H1 (cell line): ENCODE data around the gene TSPAN5.

Experiments used
- ATF2 ChIP-seq: IDR thresholded peaks from 2 replicates; pipeline ENCODE4 v1.6.1; 2012; ENCODE audit warnings: low read length, inconsistent platforms
- CTCF ChIP-seq, 3 experiments: IDR thresholded peaks; 1 replicate in 2 of 3; 2 replicates in 1 of 3; pipeline versions ENCODE4 v1.5.1 to v1.6.1; 2011; ENCODE audit warnings: low read length in 3 of 3, mild to moderate bottlenecking in 3 of 3, inconsistent platforms in 2 of 3, low read depth in 1 of 3, moderate library complexity in 1 of 3; ENCODE audit not compliant: insufficient read depth in 1 of 3; ENCODE audit errors: control extremely low read depth in 1 of 3
- EZH2 ChIP-seq: fragments of 200-600 bp; sonication (generic); IDR thresholded peaks from 2 replicates; pipeline ENCODE4 v1.7.1; 2012; ENCODE audit warnings: low read depth, mild to moderate bottlenecking, moderate library complexity, low read length, inconsistent platforms; ENCODE audit not compliant: severe bottlenecking
- GABPA ChIP-seq: IDR thresholded peaks from 2 replicates; pipeline ENCODE4 v1.6.1; 2011; ENCODE audit warnings: mild to moderate bottlenecking, low read length, moderate library complexity, borderline replicate concordance; ENCODE audit not compliant: insufficient read depth
- GTF2F1 ChIP-seq: IDR thresholded peaks from 2 replicates; pipeline ENCODE4 v1.6.1; 2012; ENCODE audit warnings: low read depth, low read length, improper control_type of control experiment, borderline replicate concordance
- KDM4A ChIP-seq: IDR thresholded peaks from one replicate; pipeline ENCODE4 v1.7.1; 2012; ENCODE audit warnings: low read depth, mild to moderate bottlenecking, moderate library complexity, low read length, inconsistent platforms; ENCODE audit not compliant: severe bottlenecking
- POLR2A ChIP-seq, 2 experiments: IDR thresholded peaks; 1 replicate in 1 of 2; 2 replicates in 1 of 2; pipeline ENCODE4 v1.6.1; 2011; ENCODE audit warnings: low read depth in 2 of 2, low read length in 2 of 2, mild to moderate bottlenecking in 2 of 2; ENCODE audit errors: control extremely low read depth in 1 of 2
- RAD21 ChIP-seq, 2 experiments: IDR thresholded peaks in 1 of 2; conservative IDR thresholded peaks in 1 of 2; 2 replicates each; pipeline ENCODE4 v1.6.1; 2011; ENCODE audit warnings: low read depth in 2 of 2, low read length in 2 of 2, improper control_type of control experiment in 1 of 2, inconsistent platforms in 1 of 2, mild to moderate bottlenecking in 1 of 2, moderate library complexity in 1 of 2
- TAF1 ChIP-seq: IDR thresholded peaks from 2 replicates; pipeline ENCODE4 v1.6.1; 2011; ENCODE audit warnings: mild to moderate bottlenecking, low read depth, low read length
- YY1 ChIP-seq: IDR thresholded peaks from 2 replicates; pipeline ENCODE4 v1.6.1; 2011; ENCODE audit warnings: low read depth, mild to moderate bottlenecking, low read length
- TF ChIP-seq, protein P1 (sequence below): IDR thresholded peaks from 2 replicates; pipeline ENCODE4 v1.6.1; 2011; ENCODE audit warnings: low read length, improper control_type of control experiment
- TF ChIP-seq, protein P2 (sequence below): IDR thresholded peaks from 2 replicates; pipeline ENCODE4 v1.6.1; 2012; ENCODE audit warnings: inconsistent platforms

DNA sequence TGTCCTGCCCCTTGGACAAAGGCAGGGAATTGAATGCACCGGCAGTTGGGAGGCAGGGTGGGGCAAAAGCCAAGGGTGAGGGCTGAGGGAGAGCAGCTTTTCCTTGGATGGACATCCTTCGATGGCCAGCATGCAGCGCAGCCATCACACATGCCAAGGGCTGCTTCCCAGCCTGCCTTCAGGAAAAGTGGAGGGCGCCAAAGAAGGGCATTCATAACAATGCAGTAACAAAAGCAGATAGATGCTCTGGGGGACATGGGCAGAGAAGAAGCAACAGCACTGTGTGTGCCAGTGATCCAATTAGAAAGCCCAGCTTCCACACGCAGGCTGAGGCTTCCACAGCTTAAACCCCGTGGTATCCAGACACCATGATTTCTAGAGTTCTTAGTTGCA lies 71.5 kb downstream of the TSPAN5 start:
- TF ChIP-seq POLR2A (IDR thresholded peaks at IDR 0.05; ENCODE audit: control extremely low read depth in 1 of 2, low read depth in 2 of 2, low read length in 2 of 2) = no peak
- TF ChIP-seq EZH2 = no peak
- no peak for TF ChIP-seq CTCF (IDR thresholded peaks at IDR 0.05; ENCODE audit: control extremely low read depth in 1 of 3, insufficient read depth in 1 of 3, low read depth in 1 of 3, low read length in 3 of 3)
- TF ChIP-seq, protein P1, sequence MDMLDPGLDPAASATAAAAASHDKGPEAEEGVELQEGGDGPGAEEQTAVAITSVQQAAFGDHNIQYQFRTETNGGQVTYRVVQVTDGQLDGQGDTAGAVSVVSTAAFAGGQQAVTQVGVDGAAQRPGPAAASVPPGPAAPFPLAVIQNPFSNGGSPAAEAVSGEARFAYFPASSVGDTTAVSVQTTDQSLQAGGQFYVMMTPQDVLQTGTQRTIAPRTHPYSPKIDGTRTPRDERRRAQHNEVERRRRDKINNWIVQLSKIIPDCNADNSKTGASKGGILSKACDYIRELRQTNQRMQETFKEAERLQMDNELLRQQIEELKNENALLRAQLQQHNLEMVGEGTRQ = no peak
- no peak for TF ChIP-seq GABPA
- no peak for TF ChIP-seq YY1
- no peak for TF ChIP-seq ATF2
- TF ChIP-seq TAF1 = no peak
- TF ChIP-seq, protein P2, sequence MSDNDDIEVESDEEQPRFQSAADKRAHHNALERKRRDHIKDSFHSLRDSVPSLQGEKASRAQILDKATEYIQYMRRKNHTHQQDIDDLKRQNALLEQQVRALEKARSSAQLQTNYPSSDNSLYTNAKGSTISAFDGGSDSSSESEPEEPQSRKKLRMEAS = no peak
- TF ChIP-seq GTF2F1 = no peak
- TF ChIP-seq KDM4A = no peak
- no peak for TF ChIP-seq RAD21 (IDR thresholded peaks at IDR 0.05 in 1 of 2, conservative IDR thresholded peaks at IDR 0.05 in 1 of 2; ENCODE audit: low read depth in 2 of 2, low read length in 2 of 2)
